GM18951 (cell line): ENCODE results near the gene NAGA.
"Not testable (repeated sequence)": the region's sequence is repeated elsewhere in the genome, so short reads cannot be mapped to it uniquely, and the experiment has no call there.

ENCODE experiments used
- POLR2A ChIP-seq: IDR thresholded peaks from 4 replicates; pipeline ENCODE4 v1.6.1; 2011; ENCODE audit warnings: mild to moderate bottlenecking; ENCODE audit not compliant: insufficient read length, insufficient read depth; ENCODE audit errors: extremely low read depth
- in situ Hi-C: fragments of 300-500 bp; cut with MboI; formaldehyde crosslinking; loops from one replicate; pipeline ENCODE4 v1.12.0; 2022; ENCODE audit warnings: low sequenced_read_pairs, mixed read lengths, inconsistent platforms; ENCODE audit not compliant: unreplicated experiment

Gene NAGA

DNA sequence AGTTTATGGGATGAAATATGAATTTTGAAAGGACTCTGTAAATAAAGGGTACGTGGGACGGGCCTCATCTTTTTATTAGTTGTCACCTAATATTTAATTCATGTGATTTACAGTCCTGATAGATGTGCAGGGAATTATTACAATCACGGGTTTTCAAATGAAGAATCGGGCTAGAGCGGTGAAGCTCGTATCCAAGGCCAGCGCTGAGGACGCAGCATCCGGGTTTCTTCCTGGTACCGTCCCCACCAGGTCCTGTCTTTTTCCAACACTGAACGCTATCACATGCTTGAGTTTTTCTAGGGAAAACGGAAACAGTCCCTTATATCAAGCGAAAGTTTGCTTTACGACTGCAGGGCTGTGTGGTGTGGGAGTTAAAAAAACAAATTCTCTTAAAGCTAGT, 9.7 kb upstream of the NAGA start:
- in situ Hi-C loops, result loop anchor here (25.0 kb wide), 1 partner anchor 118 kb away; the partner anchor contains the start of genes SEPTIN3 and SMIM45
- TF ChIP-seq POLR2A, result no peak

DNA sequence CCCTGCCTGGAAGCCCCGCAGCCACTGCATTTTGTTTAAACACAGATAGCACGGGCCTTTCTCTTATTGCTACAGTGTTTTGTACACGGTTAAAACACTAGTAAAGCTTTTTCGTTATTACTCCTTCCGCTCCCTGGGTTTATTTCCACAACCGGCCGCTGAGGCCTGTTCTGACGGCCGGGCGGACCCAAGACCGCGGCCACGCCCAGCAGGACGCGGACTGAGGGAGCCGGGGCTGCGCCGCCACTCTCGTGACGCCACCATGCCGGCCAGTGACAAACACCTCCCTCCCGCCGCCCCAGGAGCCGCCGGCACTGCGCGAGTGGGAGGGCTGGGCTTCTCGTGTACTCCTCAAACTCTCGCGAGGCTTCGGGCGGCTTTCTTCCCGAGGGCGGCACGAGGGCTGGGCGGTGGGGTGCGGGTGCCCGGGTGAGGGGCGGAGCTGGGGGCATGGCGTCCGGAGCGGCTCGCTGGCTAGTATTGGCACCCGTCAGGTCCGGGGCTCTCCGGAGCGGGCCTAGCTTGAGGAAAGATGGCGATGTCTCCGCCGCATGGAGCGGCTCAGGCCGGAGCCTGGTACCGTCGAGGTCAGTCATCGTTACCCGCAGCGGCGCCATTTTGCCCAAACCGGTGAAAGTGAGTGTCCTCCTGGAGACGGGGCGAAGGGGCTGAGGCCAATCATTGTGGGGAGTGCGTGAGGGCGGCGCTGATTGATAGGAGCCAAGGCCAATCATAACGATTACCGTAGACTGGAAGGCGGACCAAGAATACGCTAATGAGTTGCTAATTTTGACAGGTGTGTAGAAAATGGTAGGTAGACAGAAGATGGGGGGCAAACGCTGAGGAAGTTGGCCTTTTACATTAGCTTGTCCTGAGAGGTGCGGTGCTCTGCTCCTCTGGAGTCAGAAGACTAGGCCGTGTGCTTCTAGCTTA, 9.0 kb upstream of the NAGA start, which contains the start of gene SMDT1:
Gene SMDT1 (plus strand): TSS at position 382 of the 933 bp plus-strand sequence. CDS start 69 bp downstream, at position 451.
- in situ Hi-C loops, result loop anchor here (25.0 kb wide), 1 partner anchor 117 kb away; the partner anchor contains the start of genes SEPTIN3 and SMIM45
- TF ChIP-seq POLR2A, result peak; percentile 87

DNA sequence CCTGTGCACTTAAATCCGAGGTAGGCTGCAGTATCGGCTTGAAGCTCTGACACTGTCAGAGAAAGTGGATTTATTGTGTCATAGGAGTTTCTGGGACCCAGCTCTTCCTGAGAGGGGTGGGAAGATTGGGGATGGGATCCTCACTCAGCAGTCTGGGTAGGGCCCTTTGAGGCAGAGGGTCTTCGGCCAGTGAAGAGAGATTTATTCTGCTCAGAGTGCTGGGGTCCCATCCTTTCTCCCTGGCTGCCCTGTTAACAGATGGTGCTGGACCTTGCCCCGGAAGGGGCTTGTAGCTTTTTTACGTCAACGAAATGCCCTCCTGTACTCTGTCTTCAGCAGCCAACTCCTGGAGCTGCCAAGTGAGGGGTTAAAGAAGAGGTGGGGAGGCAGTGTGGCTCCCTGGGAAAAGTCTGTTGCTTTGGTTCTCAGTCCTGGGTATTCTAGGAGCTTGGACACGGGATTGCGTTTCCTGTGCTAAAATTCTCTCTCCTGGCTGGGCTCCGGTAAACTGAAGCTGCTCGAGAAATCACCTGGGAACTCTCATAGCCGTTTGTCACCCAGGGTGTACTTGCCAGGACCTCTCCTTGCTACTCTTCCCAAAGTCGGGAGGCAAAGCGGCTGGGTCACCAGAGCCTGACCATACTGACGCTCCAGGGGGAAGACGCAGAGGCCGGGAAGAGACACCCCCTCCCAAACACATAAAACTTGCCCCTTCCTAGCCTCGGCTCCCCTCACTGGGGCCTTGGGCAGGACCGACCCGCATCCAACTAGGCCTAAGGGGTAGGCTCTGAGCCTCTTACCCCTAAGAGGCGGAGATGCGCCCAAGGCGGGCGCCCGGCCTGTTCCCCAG, 8.1 kb upstream of the NAGA start:
- in situ Hi-C loops, result loop anchor here (25.0 kb wide), 1 partner anchor 116 kb away; the partner anchor contains the start of genes SEPTIN3 and SMIM45
- no peak for TF ChIP-seq POLR2A

- no peak for TF ChIP-seq POLR2A
- in situ Hi-C loops, result loop anchor here (25.0 kb wide), 1 partner anchor 115 kb away; the partner anchor contains the start of genes SEPTIN3 and SMIM45
Measured at GRCh38 chr22:42077486-42078125, 7.0 kb upstream of the NAGA start.

- TF ChIP-seq POLR2A, result no peak
- in situ Hi-C loops, result loop anchor here (25.0 kb wide), 1 partner anchor 115 kb away; the partner anchor contains the start of genes SEPTIN3 and SMIM45
Measured at GRCh38 chr22:42076764-42077485, 6.3 kb upstream of the NAGA start.

GRCh38 chr22:42074846-42075676, 4.4 kb upstream of the NAGA start:
- in situ Hi-C loops, result loop anchor here (25.0 kb wide), 1 partner anchor 113 kb away; the partner anchor contains the start of genes SEPTIN3 and SMIM45
- TF ChIP-seq POLR2A, result no peak

- no peak for TF ChIP-seq POLR2A
- in situ Hi-C loops, result no loop called here
Measured at GRCh38 chr22:42074132-42074811, 3.7 kb upstream of the NAGA start, which contains the start of gene PHETA2. Gene PHETA2 (plus strand): TSS chr22:42074248. CDS start chr22:42077294, 3,046 bp downstream.

- TF ChIP-seq POLR2A, result peak; percentile 1
- in situ Hi-C loops, result no loop called here
Measured at GRCh38 chr22:42073621-42074041, 3.0 kb upstream of the NAGA start.

DNA sequence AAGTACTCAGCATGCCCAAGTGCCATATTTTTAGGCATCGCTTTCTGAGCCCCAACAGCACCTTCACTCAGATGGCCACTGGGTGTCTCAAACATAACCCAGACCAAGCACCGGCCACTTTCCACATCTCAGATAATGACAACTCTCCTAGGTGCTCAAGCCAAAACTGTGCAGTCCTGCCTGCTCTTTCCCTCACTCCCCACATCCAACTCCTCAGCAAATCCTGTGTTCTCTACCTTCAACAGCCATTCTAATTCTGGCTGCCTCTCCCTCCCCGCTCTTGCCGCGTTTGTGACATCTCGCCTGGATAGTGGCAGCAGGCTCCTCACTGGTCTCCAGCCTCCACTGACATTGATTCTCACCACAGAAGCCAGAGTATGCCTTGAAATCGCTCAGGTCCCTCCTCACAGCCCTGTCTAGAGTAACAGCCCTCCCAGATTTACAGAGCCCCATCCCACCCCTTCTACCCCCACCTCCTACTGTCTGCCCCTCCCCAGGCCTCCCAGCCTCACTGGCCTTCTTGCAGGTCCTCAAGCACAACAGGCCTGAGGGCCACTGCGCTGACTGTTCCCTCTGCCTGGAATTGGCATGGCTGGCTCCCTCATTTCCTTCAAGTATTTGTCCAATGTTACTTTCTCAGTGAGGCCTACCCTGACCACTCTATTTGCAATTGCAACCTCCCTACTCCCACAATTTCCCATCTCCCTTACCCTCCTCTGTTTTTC, 2.2 kb upstream of the NAGA start:
- TF ChIP-seq POLR2A, result no peak
- in situ Hi-C loops, result no loop called here

DNA sequence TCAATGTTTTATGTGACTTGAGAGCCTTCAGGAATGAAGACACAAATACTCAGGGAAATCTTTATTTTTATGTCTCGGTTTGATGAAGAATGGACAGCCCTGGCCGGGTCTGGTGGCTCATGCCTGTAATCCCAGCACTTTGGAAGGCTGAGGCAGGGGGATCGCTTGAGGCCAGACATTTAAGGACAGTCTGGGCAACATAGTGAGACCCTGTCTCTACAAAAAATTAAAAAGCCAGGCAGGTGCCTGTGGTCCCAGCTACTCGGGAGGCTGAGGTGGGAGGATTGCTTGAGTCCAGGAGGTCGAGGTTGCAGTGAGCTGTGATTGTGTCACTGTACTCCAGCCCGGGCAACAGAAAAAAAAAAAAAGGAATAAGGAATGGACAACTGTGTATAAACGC, 896 bp upstream of the NAGA start:
- in situ Hi-C loops, result not testable (repeated sequence)
